Activated T-cell treated with anti-CD3 and anti-CD28 coated beads for 1 hour (primary cell): ENCODE results near the gene MYOCD.

ENCODE experiments used
- DNase-seq: peaks from one replicate; pipeline ENCODE4 v3.0.0-alpha.2; 2020; ENCODE audit warnings: low read depth

The MYOCD gene

GRCh38 chr17:12643822-12644221 is 21.9 kb upstream of the MYOCD start:
- DNase-seq: no peak

DNA sequence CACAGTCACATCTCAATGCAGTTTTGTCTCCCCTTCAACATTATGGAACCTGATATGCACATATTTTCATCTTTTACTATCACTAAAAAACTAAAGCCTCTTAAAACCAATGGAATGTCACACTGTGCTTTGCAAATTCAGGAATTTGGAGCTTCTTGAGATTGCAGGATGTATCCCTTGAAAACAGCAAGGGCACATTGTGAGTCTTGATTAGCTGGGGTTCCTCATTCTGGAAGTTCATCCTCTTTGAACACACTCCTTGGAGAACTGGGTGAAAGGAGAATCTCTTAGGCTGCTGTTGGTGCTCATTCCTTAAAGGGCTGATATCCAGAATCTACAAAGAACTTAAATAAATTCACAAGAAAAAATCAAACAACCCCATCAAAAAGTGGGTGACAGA is 21.1 kb upstream of the MYOCD start:
- no peak for DNase-seq

DNA sequence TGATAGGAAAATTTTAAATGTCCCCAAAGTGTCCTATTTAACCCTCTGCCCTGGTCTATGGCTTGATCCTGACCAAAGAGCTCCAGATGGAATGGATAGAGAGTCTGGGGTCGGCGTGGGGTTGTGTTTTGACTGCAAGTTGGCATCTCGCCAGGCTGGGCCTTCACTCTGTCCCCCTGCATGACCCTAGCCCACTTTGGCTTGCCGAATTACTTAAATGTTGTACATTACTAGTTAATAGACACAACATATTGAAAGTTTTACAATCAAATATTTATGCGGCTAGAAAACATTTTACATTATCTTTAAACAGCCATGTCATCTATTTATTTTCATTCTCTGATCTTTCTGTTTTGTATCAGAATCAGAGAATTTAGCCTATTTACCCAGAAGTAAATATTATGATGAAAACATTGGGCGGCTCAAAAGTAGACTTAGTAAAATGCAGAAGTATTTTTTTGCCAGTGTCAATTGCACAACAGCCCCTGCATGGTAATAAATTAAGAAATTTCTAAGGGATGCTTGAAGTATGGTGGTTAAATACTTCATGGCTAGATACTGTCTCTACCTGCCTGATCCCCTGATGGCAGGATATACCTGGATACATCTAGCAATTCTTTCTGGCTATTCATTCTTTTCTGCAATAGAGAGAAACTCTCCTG is 18.8 kb upstream of the MYOCD start:
- no peak for DNase-seq

- no peak for DNase-seq
Observed at GRCh38 chr17:12648498-12648897, 17.2 kb upstream of the MYOCD start.

GRCh38 chr17:12655936-12656335 is 9.8 kb upstream of the MYOCD start:
- DNase-seq: no peak

DNA sequence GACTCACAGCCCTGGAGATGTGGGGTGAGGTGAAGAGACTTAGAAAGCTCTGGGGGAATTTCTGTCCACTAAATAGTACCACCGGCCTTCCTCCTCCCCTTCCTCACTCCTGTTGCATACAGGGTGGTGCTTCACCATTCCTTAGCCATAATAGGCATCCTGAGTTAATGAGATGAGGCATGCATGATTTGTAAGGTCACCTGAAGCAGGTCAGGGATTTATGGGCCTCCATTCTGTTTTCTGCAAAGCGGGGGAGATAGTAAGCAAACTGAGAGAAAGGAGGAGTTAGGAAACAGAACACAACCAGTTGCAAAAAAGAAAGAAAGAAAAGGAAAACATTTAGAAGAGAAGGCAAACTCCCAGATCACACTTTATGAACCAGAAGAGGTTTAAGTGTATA is 9.3 kb upstream of the MYOCD start:
- no peak for DNase-seq

DNA sequence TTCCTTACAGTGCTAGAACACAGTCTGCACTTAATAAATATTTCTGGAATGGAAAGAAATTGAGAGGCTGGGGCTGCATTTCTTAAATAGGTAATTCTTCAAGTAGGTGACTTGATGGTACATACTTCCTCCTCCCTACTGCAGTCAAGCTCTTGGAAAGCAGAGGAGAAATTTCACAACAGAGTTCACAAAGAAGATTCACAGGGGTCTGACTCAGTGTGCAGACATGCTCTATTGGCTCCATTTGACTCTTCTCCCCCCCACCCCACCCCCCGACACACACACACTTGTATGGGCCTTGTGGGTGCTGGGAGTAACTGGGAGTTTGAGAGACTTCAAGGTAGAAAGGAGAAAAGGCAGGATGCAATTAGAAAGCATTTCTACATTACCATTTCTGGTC is 6.2 kb upstream of the MYOCD start:
- no peak for DNase-seq

DNA sequence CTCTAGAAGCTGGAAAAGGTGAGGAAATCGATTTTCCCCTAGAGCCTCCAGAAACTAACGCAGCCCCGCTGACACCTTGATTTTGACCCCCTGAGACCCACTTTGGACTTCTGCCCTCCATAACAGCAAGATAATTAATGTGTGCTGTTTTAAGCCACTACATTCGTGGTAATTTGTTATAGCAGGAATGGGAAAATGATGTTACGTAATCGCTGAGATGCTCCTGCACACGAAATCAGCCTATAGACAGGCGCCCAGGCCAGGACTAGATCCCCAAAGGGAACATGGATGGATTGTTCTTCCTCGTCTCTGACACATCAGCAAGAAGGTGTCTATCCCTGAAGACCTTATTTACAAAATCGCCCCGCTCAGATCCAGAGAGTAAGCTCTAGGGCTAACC is 1.4 kb upstream of the MYOCD start:
- DNase-seq: no peak

GRCh38 chr17:12664894-12665262 is 812 bp upstream of the MYOCD start:
- no peak for DNase-seq

GRCh38 chr17:12666718-12667117 is 1.0 kb downstream of the MYOCD start:
- no peak for DNase-seq

DNA sequence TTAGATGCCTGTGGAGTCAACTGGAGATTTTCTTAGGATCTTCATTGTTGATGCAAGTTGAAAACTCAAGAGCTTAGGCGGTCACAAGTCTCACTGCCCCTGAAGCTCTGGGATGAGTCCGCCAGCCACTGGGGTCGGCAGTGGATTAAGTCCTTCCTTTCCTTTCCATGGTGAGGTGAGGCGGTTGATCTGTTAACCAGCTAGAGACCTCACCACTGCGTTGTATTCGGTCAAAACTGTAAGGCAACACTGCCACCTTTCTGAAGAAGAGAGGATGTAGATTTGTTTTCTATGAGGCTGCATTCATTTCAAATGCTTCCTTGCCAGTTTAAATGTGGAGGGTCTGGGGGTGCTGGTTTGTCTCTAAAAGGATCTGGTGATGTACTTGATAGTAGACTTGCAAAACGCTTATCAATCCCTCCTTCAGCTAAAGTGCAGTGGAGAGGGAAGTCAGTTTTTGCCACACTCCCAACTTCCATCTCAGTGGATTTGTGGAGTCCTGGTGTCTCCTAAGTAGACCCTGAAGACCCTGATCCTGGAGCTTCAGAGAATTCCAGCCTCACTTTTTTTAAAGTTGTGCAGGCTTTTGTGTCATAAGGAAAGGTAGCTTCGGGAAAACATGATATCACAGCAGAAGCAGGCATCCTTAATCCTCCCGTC is 1.7 kb downstream of the MYOCD start:
- DNase-seq: no peak

DNA sequence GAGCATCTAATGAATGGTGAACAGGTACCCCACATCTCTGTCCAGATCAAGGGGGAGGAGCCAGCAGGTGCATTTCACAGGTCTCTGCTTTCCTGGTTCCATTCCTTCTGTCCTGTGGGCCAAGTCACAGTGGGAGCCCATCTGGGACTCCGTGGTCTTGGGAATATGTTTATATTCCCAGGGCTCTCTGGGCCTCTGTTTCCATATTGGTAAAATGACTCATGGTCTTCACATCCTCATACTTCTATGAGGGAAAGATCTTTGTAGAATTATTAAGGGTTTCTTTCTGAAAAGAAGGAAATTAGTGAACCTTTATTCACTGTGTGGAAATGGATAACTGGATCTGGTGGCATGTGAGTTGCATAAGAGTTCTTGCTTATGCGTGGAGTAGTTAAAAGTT is 6.2 kb downstream of the MYOCD start:
- DNase-seq: no peak

DNA sequence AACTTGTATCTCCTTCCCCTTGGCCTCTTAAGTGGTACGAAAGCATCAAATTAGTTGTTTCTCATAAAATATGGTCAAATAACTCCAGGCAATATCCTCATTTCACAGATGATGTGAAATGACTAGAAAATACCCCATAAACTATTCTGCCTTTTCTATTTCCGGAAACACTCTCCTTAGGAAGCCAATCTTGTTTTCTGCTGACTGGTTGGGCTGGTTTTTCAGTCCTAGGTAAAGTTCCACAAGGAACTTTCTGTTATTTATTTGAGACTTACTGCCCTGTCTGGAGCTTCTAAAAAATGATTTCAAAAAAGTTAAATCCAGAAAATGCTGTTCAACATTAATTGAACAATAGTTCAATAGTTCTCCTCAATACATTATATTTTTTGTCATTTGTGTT is 7.3 kb downstream of the MYOCD start:
- DNase-seq: no peak

DNA sequence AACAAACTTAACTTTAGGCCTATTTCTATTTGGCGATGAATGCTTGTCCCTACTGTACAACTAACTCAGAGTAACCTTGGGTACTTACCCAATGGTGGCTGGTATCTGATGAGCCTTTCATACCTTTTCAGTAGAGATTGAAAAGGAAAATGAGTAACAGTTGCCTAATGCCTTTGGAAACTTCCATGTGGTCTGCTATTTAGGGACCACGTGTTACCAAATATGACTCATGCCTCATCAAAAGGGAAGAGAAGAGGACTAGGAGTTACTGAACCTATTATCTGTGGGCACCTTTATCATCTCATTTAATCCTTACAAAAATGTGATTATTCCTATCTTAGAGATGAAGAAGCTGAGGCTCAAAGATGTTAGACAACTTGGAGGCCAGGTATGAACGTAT is 8.1 kb downstream of the MYOCD start:
- DNase-seq: no peak

GRCh38 chr17:12680407-12680897 is 14.8 kb downstream of the MYOCD start:
- no peak for DNase-seq

DNA sequence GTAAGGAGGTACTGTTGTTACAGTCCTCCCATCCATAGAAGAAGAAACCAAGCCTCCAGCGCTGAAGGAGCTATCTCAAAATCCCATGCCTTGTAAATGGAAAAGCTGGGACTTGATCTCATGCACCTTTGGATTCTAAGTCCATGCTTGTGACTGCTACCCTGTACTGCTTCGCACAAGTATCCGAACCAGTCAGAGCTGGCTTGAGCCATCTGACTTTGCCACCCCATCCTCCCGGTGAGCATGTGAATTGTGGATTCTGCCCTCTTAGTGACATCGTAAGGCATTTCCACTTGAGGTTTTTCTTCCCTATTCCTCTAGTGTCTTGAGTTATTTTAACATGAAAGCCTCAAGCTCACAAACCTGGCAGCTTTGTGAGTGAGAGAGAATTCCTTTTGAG is 15.3 kb downstream of the MYOCD start:
- DNase-seq: no peak

- no peak for DNase-seq
Observed at GRCh38 chr17:12683299-12683698, 17.6 kb downstream of the MYOCD start.

GRCh38 chr17:12686486-12686885 is 20.8 kb downstream of the MYOCD start:
- DNase-seq: no peak

- DNase-seq: no peak
Observed at GRCh38 chr17:12688382-12688781, 22.7 kb downstream of the MYOCD start.

- DNase-seq: no peak
Observed at GRCh38 chr17:12691173-12691572, 25.5 kb downstream of the MYOCD start.

GRCh38 chr17:12693640-12694039 is 27.9 kb downstream of the MYOCD start:
- DNase-seq: no peak

DNA sequence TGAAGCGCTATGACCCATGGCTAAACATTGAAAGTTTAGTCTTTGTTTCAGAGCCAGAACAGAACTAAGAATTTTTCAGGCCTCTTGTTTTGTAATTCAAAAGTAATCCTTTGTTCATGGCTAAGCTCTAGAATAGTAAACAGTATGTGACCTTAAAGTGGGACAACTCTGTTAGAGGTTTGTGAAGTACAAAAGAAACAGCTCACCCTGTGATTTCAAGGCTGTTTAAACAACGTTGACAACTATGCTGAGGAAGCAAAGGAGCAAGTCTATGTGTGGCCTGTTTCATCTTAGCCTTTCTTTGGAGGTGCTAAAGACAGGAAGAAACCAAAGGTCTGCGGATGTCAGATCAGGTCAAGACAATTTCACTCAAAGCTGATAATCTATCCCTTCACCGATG is 40.4 kb downstream of the MYOCD start:
- DNase-seq: no peak

DNA sequence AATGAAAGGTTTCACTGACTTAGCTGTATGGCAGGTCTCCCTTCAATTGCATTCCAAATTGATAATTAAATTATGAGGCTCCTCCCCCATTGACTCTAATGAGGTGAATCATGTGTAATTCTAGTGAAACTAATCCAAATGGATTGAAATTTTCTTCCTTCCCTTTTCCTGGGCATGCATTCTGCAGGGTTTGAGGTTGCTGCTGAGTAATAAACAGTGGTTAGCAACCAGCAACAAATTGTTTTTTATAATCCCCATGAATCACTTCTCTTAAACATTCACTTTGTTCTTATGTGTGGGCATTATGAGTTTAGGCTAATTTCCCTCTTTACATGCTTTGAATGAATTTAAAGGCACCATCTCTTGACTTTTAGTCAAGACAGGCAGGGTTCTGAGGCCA is 43.4 kb downstream of the MYOCD start:
- no peak for DNase-seq

DNA sequence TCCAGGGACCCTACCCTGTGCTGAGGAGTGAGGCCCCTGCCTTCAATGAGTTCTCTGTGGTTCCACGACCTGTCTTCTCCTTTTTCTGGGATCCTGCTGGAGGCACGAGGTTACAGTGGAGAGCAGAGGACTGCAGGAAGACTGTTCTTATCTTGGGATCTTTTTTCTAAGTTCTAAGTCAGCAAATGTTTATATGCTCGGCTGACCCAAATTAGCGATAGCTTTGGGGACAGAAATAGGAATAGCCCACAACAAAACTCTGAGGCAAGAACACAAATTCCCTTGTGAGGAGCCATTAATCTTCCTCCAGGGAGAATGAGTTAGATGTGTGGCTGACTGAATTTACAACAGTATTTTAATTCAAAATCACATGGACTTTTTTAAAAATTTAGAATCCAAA is 46.7 kb downstream of the MYOCD start:
- DNase-seq: no peak
